8988T (cell line): ENCODE results near the gene PDE4DIP.
"Not testable (repeated sequence)": the region's sequence is repeated elsewhere in the genome, so short reads cannot be mapped to it uniquely, and the experiment has no call there.

Source experiments
- DNase-seq: peaks from one replicate; pipeline ENCODE4 v3.0.0; 2011

The PDE4DIP gene

GRCh38 chr1:148844220-148844619 lies at the start of gene PDE4DIP:
PDE4DIP (plus strand) TSS chr1:148844428; CDS start chr1:148844775, 347 bp downstream.
- not testable (repeated sequence) for DNase-seq

- not testable (repeated sequence) for DNase-seq
Observed at GRCh38 chr1:148808268-148808928, 35.8 kb upstream of the PDE4DIP start.

GRCh38 chr1:148808929-148809283 lies 35.3 kb upstream of the PDE4DIP start:
- DNase-seq, result not testable (repeated sequence)

- DNase-seq, result not testable (repeated sequence)
Observed at GRCh38 chr1:148822180-148822579, 22.0 kb upstream of the PDE4DIP start.

DNA sequence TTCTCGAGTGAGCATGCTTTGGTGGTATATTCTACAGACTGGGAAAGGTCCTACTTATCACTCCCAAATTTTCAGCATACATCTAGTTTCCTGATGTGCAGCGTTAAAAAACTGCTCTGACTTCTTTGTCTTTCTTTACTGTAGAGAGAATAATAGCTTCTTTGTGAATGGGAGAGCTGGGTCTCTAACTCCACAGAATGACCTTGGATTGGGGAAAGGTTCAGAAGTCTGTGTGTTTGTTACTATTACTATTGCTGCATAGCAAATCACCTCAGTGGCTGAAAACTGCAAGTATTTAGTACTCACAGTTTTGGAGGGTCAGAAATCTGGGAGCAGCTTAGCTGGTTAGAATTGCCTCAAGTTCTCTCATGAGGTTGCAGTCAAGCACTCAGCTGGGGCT lies 20.4 kb upstream of the PDE4DIP start:
- not testable (repeated sequence) for DNase-seq

GRCh38 chr1:148825029-148825428 lies 19.2 kb upstream of the PDE4DIP start:
- DNase-seq, result not testable (repeated sequence)

- not testable (repeated sequence) for DNase-seq
Observed at GRCh38 chr1:148828531-148828930, 15.7 kb upstream of the PDE4DIP start.

DNA sequence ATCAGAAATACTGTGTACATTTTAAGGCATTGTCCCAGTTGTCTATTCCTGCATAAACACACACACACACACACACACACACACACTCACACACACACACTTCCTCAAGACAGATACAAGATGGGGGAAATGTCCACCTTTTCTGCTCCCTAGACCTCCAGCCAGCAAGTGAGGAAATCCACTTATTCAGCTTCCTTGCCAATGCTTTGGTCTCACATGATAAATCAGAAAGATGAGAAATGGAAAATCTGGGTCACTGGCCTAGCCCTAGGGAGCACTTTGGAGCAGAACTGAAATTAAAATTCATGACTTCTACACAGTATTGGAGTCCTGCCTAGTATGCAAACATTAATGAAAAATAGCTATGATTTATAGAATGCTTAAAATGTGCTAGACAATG lies 15.3 kb upstream of the PDE4DIP start:
- not testable (repeated sequence) for DNase-seq

DNA sequence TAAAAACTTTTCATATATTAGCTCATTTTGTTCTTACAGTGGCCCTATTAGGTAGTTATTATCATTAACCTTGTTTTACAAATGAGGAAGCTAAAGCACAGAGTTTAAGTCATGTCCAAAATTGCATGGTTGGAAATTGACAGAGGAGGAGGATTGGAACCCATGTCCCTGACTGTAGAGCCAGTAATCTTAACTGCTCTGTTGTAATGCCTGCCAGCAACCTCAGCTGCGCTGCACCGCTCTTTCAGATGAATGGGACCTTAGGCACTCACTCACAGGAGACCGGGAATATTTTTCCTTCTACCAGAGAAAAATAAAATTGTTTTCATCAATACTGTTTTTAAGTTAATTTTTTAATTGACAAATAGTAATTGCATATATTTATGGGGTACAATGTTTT lies 14.9 kb upstream of the PDE4DIP start:
- not testable (repeated sequence) for DNase-seq

DNA sequence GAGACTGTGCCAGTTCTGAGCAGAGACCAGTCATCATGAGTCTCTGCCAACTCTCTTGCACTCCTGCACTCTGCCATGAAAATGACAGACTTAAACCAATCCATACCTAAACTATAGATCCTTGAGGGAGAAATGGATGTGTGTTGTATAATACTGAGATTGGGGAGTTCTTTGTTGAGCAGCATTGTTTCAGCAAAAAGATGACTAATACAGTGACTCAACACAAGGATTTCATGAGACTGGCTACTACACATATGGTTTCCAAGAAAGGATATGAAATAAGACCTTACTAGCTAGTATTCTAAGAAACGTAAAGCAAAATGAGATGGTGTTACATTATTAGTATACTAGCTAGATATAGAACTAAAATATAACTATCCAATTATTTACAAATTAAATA lies 3.0 kb upstream of the PDE4DIP start:
- not testable (repeated sequence) for DNase-seq

DNA sequence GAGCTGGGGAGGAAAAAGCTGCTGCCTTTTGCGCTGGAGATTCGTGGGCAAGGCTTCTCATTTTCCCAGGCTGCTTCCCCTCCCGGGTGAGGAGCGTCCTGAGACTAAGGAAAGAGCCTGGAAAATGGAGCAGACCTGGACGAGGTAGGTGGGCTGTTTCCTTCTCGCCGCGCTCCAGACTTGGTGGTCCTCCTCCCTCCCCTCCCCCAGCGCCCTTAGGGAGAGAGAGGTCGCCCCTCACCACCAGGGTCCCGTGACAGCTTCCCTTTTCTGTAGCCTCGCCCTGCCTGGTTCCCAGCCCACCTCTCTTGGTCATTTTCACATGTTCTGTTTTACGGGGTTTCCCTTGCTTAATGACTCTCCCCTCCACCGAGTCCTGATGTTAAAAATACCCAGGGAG lies 423 bp downstream of the PDE4DIP start:
- not testable (repeated sequence) for DNase-seq

- DNase-seq, result not testable (repeated sequence)
Observed at GRCh38 chr1:148845068-148845467, 840 bp downstream of the PDE4DIP start.

GRCh38 chr1:148850347-148850746 lies 6.1 kb downstream of the PDE4DIP start:
- DNase-seq, result not testable (repeated sequence)

DNA sequence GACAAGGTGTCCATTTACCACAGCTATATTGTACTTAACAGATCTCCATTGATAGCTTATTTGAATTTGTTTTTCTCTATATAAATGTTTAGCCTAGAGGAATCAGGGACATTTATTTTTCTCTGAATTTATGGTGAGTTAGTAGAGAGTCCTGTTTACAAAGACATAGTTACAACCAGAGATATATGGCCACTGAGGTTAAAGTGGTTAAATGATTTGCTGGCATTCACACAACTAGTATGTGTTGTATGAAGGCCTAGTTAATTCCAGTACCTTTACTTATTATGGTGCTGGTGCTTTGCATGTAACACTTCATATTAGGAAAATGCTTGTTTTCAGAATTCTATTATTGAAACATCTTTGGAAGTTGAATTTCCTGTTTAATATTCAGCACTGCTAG lies 6.6 kb downstream of the PDE4DIP start:
- DNase-seq, result not testable (repeated sequence)

DNA sequence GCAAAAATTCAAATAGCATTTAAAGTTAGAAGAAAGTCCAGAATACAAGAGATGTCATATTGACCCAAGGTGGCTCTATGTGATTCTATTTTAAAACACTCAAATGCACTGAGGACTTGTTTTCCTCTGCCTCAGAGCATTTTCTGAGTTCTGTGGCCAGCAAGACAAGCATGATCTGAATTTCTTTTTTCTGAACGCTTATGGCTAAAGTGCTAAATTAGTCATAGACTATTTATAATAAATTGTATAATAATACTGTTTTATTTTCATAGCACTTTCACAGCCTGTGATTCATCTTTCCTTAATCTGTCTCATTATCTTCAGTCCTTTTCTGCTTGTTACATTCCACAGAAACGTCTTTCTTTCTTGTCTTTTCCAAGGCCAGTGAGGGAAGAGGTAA lies 7.5 kb downstream of the PDE4DIP start:
- not testable (repeated sequence) for DNase-seq

GRCh38 chr1:148853363-148853762 lies 9.1 kb downstream of the PDE4DIP start:
- not testable (repeated sequence) for DNase-seq

- not testable (repeated sequence) for DNase-seq
Observed at GRCh38 chr1:148854063-148854462, 9.8 kb downstream of the PDE4DIP start.

GRCh38 chr1:148855367-148855766 lies 11.1 kb downstream of the PDE4DIP start:
- not testable (repeated sequence) for DNase-seq

DNA sequence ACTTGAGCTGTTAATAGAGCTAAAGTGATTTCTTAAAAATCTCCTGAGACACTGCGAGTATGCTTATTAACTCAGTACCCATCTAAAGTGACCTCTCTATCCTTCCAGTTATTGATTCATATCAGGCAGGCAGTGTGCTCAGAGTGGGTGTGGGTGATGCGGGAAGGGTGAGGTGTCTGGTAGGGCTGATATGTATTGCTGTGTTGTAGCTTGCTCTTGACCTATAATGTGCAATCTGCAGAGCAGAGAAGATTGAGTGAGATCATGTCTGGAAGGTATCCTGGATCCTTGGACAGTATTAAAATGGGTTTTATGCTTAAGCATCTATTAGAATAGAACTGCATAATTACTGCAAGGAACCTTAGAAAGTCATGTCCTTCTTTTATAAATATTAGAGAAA lies 15.8 kb downstream of the PDE4DIP start:
- DNase-seq, result not testable (repeated sequence)

DNA sequence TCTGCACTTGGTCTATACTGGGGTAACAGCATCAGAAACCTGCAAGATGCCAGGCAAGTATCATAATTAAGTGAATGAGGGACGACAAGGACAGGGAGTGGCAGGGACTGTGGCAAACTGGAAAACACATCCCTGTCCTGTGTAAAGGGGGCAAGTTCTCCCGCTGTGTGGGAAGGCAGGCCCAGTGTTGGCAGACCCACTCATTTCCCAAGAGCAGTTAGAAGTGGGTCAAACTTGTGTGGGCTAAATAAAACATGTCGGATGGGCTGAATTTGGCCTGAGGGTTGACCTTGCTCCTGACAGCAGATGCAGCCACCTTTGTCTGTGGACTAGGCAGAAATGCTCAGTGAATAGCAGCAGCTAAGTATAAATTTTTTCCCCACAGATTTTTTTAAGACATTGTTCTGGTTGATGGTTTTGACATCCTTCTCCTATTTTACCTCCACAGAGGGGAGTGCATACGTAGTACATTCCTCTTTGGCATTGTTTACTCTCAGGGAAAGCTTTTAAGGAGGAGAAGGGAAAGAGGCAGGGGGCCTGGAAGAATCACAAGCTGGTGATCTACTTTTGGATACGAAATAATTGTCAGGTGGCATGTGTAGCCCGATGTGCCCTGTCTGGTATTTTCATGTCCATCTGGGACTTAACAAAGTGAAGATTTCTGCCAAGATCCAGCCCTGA lies 16.5 kb downstream of the PDE4DIP start:
- not testable (repeated sequence) for DNase-seq

- not testable (repeated sequence) for DNase-seq
Observed at GRCh38 chr1:148862590-148862989, 18.4 kb downstream of the PDE4DIP start.

DNA sequence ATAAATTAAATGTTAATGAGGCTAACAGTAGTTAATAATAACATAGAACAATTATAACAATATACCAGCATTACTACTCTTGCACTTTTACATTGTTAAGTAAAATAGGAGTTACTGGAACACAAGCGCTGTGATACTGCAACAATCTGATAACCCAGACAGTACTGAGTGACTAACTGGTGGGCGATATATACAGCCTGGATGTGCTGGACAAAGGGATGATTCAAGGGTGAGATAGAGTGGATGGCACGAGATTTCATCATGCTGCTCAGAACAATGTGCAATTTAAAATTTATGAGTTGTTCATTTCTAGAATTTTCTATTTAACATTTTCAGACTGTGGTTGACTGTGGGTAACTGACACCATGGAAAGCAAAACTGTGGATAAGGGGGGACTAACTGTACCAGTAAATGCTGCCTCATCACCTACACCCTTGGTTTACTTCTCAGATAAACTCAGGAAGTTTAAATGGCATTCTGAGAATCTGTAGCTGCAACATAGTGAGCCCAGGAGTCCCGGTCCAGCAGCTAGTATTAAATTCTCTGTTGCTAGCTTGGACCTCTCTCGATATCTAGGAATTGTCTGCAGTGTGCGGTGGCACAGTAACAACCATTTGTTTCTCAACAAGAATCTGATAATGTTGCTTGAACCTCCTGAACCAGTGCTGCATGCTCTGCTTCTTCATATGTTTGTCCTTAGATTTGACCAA lies 24.9 kb downstream of the PDE4DIP start:
- not testable (repeated sequence) for DNase-seq

- DNase-seq, result not testable (repeated sequence)
Observed at GRCh38 chr1:148869634-148869961, 25.4 kb downstream of the PDE4DIP start.
